ENCODE measurements around the gene EHMT1.
A peak's percentile ranks its signal among the peaks of the same experiment; 100 is the strongest.

GRCh38 chr9:137607141-137607857 is 11.5 kb upstream of the EHMT1 start:
- TF ChIP-seq POLR2A (IDR thresholded peaks at IDR 0.05; ENCODE audit: insufficient read depth in 1 of 2, low read depth in 2 of 2, low read length in 2 of 2): peak in 1 of 2 experiments; percentile 31; a peak in 1 of 4 replicates
- no peak for TF ChIP-seq REST (IDR thresholded peaks at IDR 0.05; ENCODE audit: borderline replicate concordance in 1 of 2, low read depth in 1 of 2, low read length in 2 of 2)
- no peak for TF ChIP-seq ZNF20 (CRISPR knock-in tag; IDR thresholded peaks at IDR 0.05)
- no peak for TF ChIP-seq SRSF1 (optimal IDR thresholded peaks at IDR 0.05; ENCODE audit: low read depth, low read length)
- TF ChIP-seq ARNT2 (CRISPR knock-in tag; IDR thresholded peaks at IDR 0.05; ENCODE audit: low read depth): no peak
- TF ChIP-seq SP4 (CRISPR knock-in tag; IDR thresholded peaks at IDR 0.05): no peak
- no peak for TF ChIP-seq ZNF879 (CRISPR knock-in tag; IDR thresholded peaks at IDR 0.05)
- no peak for TF ChIP-seq ZFP36 (IDR thresholded peaks at IDR 0.05; ENCODE audit: borderline replicate concordance, low read depth, low read length, partially characterized antibody)
- TF ChIP-seq CTCF (CRISPR knock-in tag; IDR thresholded peaks at IDR 0.05): no peak
- no peak for TF ChIP-seq BCLAF1 (IDR thresholded peaks at IDR 0.05)
- TF ChIP-seq FOXP4 (CRISPR knock-in tag; IDR thresholded peaks at IDR 0.05): no peak
- no peak for TF ChIP-seq ZNF564 (CRISPR knock-in tag; IDR thresholded peaks at IDR 0.05)
- no peak for TF ChIP-seq FOXJ3 (CRISPR knock-in tag; IDR thresholded peaks at IDR 0.05; ENCODE audit: borderline replicate concordance)

Measured in HepG2 (cell line).